Measurements from ENCODE around the gene RBFOX2. TPM values are rescaled to one million over a fixed set of nuclear protein-coding genes. Genes with fewer than 3 reads are reported as not detected.
"Not testable (repeated sequence)": the region's sequence is repeated elsewhere in the genome, so short reads cannot be mapped to it uniquely, and the experiment has no call there.

The RBFOX2 gene
- total RNA-seq, 1 donor = 187 TPM

- no peak overlapping the region for H3K4me3 ChIP-seq (ENCODE audit: low read depth, low read length)
- DNase-seq (ENCODE audit: low read depth) = peak; percentile 51
- TF ChIP-seq, protein P1, sequence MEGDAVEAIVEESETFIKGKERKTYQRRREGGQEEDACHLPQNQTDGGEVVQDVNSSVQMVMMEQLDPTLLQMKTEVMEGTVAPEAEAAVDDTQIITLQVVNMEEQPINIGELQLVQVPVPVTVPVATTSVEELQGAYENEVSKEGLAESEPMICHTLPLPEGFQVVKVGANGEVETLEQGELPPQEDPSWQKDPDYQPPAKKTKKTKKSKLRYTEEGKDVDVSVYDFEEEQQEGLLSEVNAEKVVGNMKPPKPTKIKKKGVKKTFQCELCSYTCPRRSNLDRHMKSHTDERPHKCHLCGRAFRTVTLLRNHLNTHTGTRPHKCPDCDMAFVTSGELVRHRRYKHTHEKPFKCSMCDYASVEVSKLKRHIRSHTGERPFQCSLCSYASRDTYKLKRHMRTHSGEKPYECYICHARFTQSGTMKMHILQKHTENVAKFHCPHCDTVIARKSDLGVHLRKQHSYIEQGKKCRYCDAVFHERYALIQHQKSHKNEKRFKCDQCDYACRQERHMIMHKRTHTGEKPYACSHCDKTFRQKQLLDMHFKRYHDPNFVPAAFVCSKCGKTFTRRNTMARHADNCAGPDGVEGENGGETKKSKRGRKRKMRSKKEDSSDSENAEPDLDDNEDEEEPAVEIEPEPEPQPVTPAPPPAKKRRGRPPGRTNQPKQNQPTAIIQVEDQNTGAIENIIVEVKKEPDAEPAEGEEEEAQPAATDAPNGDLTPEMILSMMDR (IDR thresholded peaks at IDR 0.05; ENCODE audit: insufficient read depth, low read length) = peak; percentile 58
Observed at GRCh38 chr22:35739076-35739930, 289.3 kb downstream of the RBFOX2 start.

DNA sequence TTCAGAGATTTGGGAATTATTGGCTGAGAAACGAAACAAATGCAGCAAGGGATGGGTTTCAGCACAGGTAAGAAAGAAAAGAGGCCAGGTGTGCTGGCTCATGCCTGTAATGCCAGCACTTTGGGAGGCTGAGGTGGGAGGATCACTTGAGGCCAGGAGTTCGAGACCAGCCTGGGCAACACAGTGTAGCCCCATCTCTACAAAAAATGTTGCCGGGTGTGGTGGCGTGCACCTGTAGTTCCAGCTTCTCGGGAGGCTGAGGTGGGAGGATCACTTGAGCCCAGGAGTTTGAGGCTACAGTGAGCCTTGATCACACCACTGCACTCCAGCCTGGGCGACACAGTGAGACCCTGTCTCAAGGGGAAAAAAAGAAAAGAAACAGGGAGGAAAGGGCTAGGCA, 290.7 kb downstream of the RBFOX2 start:
- DNase-seq (ENCODE audit: low read depth) = not testable (repeated sequence)

DNA sequence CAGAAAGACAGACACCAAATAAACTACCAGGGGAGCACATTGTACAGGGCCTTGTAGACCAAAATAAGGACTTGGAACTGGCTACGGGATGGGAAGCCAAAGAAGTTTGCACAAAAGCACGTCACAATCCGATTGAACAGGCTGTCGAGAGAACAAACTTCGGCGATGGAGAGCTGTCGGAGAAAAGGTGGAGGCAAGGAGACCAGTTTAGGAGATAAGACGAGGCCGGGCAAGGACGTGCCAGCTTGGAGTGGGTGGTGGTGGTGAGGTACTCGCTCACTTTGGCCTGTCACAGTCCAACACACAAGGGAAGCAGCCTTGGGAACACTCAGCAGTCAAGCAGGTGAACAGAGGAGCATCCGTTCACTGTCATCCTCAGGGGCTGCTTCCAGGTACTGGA, 291.9 kb downstream of the RBFOX2 start:
- no peak overlapping the region for H3K4me3 ChIP-seq (ENCODE audit: low read depth, low read length)
- TF ChIP-seq, protein P1 (IDR thresholded peaks at IDR 0.05; ENCODE audit: insufficient read depth, low read length) = no peak
- no peak for DNase-seq (ENCODE audit: low read depth)

More for the DNA sequence above, 290.7 kb downstream of the RBFOX2 start:
- not testable (repeated sequence) for H3K4me3 ChIP-seq (ENCODE audit: low read depth, low read length)

- H3K4me3 ChIP-seq (ENCODE audit: low read depth, low read length) = no peak overlapping the region
- no peak for DNase-seq (ENCODE audit: low read depth)
- TF ChIP-seq, protein P1 (IDR thresholded peaks at IDR 0.05; ENCODE audit: insufficient read depth, low read length) = no peak
Observed at GRCh38 chr22:35736166-35736565, 292.5 kb downstream of the RBFOX2 start.

- DNase-seq (ENCODE audit: low read depth) = no peak
- no peak overlapping the region for H3K4me3 ChIP-seq (ENCODE audit: low read depth, low read length)
- TF ChIP-seq, protein P1 (IDR thresholded peaks at IDR 0.05; ENCODE audit: insufficient read depth, low read length) = no peak
Observed at GRCh38 chr22:35735542-35735941, 293.1 kb downstream of the RBFOX2 start.

- DNase-seq (ENCODE audit: low read depth) = no peak
- no peak overlapping the region for H3K4me3 ChIP-seq (ENCODE audit: low read depth, low read length)
- TF ChIP-seq, protein P1 (IDR thresholded peaks at IDR 0.05; ENCODE audit: insufficient read depth, low read length) = no peak
Observed at GRCh38 chr22:35734517-35734827, 294.2 kb downstream of the RBFOX2 start.

GRCh38 chr22:35733791-35734516, 294.7 kb downstream of the RBFOX2 start:
- peak; percentile 40 for DNase-seq (ENCODE audit: low read depth)
- TF ChIP-seq, protein P1 (IDR thresholded peaks at IDR 0.05; ENCODE audit: insufficient read depth, low read length) = no peak
- no peak overlapping the region for H3K4me3 ChIP-seq (ENCODE audit: low read depth, low read length)
